Fibroblast of lung (primary cell): Measurements from ENCODE around the gene ARHGAP21. TPM values are rescaled to one million over a fixed set of nuclear protein-coding genes. Genes with fewer than 3 reads are reported as not detected.
"Not testable (repeated sequence)": the region's sequence is repeated elsewhere in the genome, so short reads cannot be mapped to it uniquely, and the experiment has no call there.

ENCODE experiments used
- DNase-seq, 2 donors: peaks; one replicate each; pipeline versions ENCODE4 v3.0.0 to v3.0.0-alpha.2; 2010; ENCODE audit warnings: low read depth in 2 of 2
- H2AFZ ChIP-seq: 2 replicates; pipeline ENCODE4 v1.5.1; 2012; ENCODE audit warnings: low read length, control low read depth, inconsistent platforms
- H3K27ac ChIP-seq: 2 replicates; pipeline ENCODE4 v1.5.1; 2011; ENCODE audit warnings: low read length, control low read depth; ENCODE audit not compliant: insufficient read depth
- H3K27me3 ChIP-seq: 2 replicates; pipeline ENCODE4 v1.5.1; 2011; ENCODE audit warnings: mild to moderate bottlenecking, low read length; ENCODE audit not compliant: control insufficient read depth, insufficient read depth
- H3K36me3 ChIP-seq: 2 replicates; pipeline ENCODE4 v1.5.1; 2011; ENCODE audit warnings: low read length; ENCODE audit not compliant: control insufficient read depth, insufficient read depth
- H3K4me1 ChIP-seq: 2 replicates; pipeline ENCODE4 v1.5.1; 2011; ENCODE audit warnings: low read length; ENCODE audit not compliant: control insufficient read depth, insufficient read depth; ENCODE audit errors: extremely low read depth
- H3K4me2 ChIP-seq: 2 replicates; pipeline ENCODE4 v1.5.1; 2011; ENCODE audit warnings: low read length, control low read depth; ENCODE audit not compliant: insufficient read depth; ENCODE audit errors: extremely low read depth
- H3K4me3 ChIP-seq, 4 experiments: fragments of 200-600 bp in 1 of 4; sonication (generic) in 1 of 4; replicated peaks in 1 of 4; 2 replicates each; pipeline ENCODE4 v1.5.1; 2011 to 2016; ENCODE audit warnings: low read length in 4 of 4, low read depth in 3 of 4, mild to moderate bottlenecking in 3 of 4, control low read depth in 2 of 4, inconsistent platforms in 1 of 4, mixed read lengths in 1 of 4; ENCODE audit not compliant: insufficient read depth in 1 of 4; ENCODE audit errors: control extremely low read depth in 1 of 4
- H3K79me2 ChIP-seq: 2 replicates; pipeline ENCODE4 v1.5.1; 2012; ENCODE audit warnings: mild to moderate bottlenecking, low read length, inconsistent platforms; ENCODE audit not compliant: control insufficient read depth, insufficient read depth
- H3K9ac ChIP-seq: 2 replicates; pipeline ENCODE4 v1.5.1; 2011; ENCODE audit warnings: mild to moderate bottlenecking, low read length, control low read depth; ENCODE audit not compliant: insufficient read depth
- H3K9me3 ChIP-seq: 2 replicates; pipeline ENCODE4 v1.5.1; 2012; ENCODE audit warnings: low read depth, low read length; ENCODE audit not compliant: control insufficient read depth, insufficient read depth
- H4K20me1 ChIP-seq: 2 replicates; pipeline ENCODE4 v1.5.1; 2011; ENCODE audit warnings: low read length; ENCODE audit not compliant: control insufficient read depth, insufficient read depth; ENCODE audit errors: extremely low read depth
- CTCF ChIP-seq, 2 donors: IDR thresholded peaks in 1 of 2; conservative IDR thresholded peaks in 1 of 2; 1 replicate in 1 of 2; 2 replicates in 1 of 2; pipeline ENCODE4 v1.5.1; 2011 to 2012; ENCODE audit warnings: low read length in 2 of 2, control low read depth in 1 of 2, inconsistent platforms in 1 of 2, low read depth in 1 of 2, mild to moderate bottlenecking in 1 of 2
- EZH2 ChIP-seq: IDR thresholded peaks from 2 replicates; pipeline ENCODE4 v1.5.1; 2012; ENCODE audit warnings: low read length, control low read depth, mild to moderate bottlenecking; ENCODE audit errors: missing control alignments
- polyA plus RNA-seq, 2 donors: library from polyadenylated mRNA; depleted of rRNA in 1 of 2; stranded (reverse) in 1 of 2; unstranded in 1 of 2; fragments of >200 nt; gene quantifications; 2 replicates each; pipeline ENCODE4 v1.2.1, GENCODE V29; 2011 to 2012; ENCODE audit warnings: missing spikeins in 1 of 2
- total RNA-seq: library from RNA; depleted of rRNA; stranded (reverse); fragments of >200 nt; gene quantifications from 2 replicates; pipeline ENCODE4 v1.2.1, GENCODE V29; 2014

The ARHGAP21 gene
- total and polyA plus RNA-seq, 2 donors (not counting 1 experiment from before 2014, with no cell fraction given): 105 to 173 TPM

GRCh38 chr10:24661376-24661775, 62.3 kb downstream of the ARHGAP21 start:
- DNase-seq: no peak
- Histone ChIP-seq H3K4me2 (no peak overlapping the region), H3K9ac (no peak overlapping the region), H3K4me3 (no peak overlapping the region), H3K27ac (no peak overlapping the region), H3K4me1 (no peaks in the 10 kb centered on the region), H3K27me3 (no peaks in the 10 kb centered on the region), H2AFZ (no peak overlapping the region), H3K36me3 (no peaks in the 10 kb centered on the region), H3K79me2 (peaks cover 3% of the 10 kb centered on the region), H4K20me1 (no peaks in the 10 kb centered on the region), H3K9me3 (no peaks in the 10 kb centered on the region)
- TF ChIP-seq EZH2 (no peak), CTCF (conservative IDR thresholded peaks at IDR 0.05 in 1 of 2, IDR thresholded peaks at IDR 0.05 in 1 of 2; ENCODE audit: low read depth in 1 of 2, low read length in 2 of 2) (no peak)

- H3K4me1 ChIP-seq, H2AFZ ChIP-seq, H3K4me2 ChIP-seq, H3K79me2 ChIP-seq, H3K27ac ChIP-seq, H3K36me3 ChIP-seq, DNase-seq, H3K9ac ChIP-seq, H3K27me3 ChIP-seq, H3K4me3 ChIP-seq, H4K20me1 ChIP-seq, H3K9me3 ChIP-seq: not testable (repeated sequence)
Observed at GRCh38 chr10:24658319-24658718, 65.4 kb downstream of the ARHGAP21 start.

GRCh38 chr10:24656326-24656725, 67.4 kb downstream of the ARHGAP21 start:
- H3K79me2 ChIP-seq, H3K9me3 ChIP-seq: not testable (repeated sequence)

GRCh38 chr10:24652381-24652957, 71.2 kb downstream of the ARHGAP21 start:
- no peak overlapping the region for H3K9ac ChIP-seq
- H2AFZ ChIP-seq: no peak overlapping the region
- no peak overlapping the region for H3K4me3 ChIP-seq
- no peaks in the 10 kb centered on the region for H3K36me3 ChIP-seq
- no peak for DNase-seq
- no peaks in the 10 kb centered on the region for H3K9me3 ChIP-seq
- no peaks in the 10 kb centered on the region for H3K27me3 ChIP-seq
- no peaks in the 10 kb centered on the region for H4K20me1 ChIP-seq
- no peak for TF ChIP-seq CTCF (conservative IDR thresholded peaks at IDR 0.05 in 1 of 2, IDR thresholded peaks at IDR 0.05 in 1 of 2; ENCODE audit: low read depth in 1 of 2, low read length in 2 of 2)
- no peak for TF ChIP-seq EZH2
- H3K4me1 ChIP-seq: no peaks in the 10 kb centered on the region
- peaks cover 15% of the 10 kb centered on the region for H3K79me2 ChIP-seq
- H3K4me2 ChIP-seq: no peak overlapping the region
- no peak overlapping the region for H3K27ac ChIP-seq

More at GRCh38 chr10:24656326-24656725, 67.4 kb downstream of the ARHGAP21 start:
- H3K4me2 ChIP-seq, H2AFZ ChIP-seq, H3K36me3 ChIP-seq, DNase-seq, H4K20me1 ChIP-seq, H3K4me3 ChIP-seq, H3K9ac ChIP-seq, H3K27me3 ChIP-seq, H3K4me1 ChIP-seq, H3K27ac ChIP-seq: not testable (repeated sequence)
